WI38 (cell line): ENCODE results near the gene SSH3.

Experiments
- H3K4me3 ChIP-seq: 2 replicates; pipeline ENCODE4 v1.5.1; 2011; ENCODE audit warnings: low read depth, mild to moderate bottlenecking, control low read depth, low read length
- TF ChIP-seq, protein P1 (sequence below): IDR thresholded peaks from 2 replicates; pipeline ENCODE4 v1.5.1; 2012; ENCODE audit warnings: low read depth, mild to moderate bottlenecking, control low read depth, low read length

SSH3 gene

DNA sequence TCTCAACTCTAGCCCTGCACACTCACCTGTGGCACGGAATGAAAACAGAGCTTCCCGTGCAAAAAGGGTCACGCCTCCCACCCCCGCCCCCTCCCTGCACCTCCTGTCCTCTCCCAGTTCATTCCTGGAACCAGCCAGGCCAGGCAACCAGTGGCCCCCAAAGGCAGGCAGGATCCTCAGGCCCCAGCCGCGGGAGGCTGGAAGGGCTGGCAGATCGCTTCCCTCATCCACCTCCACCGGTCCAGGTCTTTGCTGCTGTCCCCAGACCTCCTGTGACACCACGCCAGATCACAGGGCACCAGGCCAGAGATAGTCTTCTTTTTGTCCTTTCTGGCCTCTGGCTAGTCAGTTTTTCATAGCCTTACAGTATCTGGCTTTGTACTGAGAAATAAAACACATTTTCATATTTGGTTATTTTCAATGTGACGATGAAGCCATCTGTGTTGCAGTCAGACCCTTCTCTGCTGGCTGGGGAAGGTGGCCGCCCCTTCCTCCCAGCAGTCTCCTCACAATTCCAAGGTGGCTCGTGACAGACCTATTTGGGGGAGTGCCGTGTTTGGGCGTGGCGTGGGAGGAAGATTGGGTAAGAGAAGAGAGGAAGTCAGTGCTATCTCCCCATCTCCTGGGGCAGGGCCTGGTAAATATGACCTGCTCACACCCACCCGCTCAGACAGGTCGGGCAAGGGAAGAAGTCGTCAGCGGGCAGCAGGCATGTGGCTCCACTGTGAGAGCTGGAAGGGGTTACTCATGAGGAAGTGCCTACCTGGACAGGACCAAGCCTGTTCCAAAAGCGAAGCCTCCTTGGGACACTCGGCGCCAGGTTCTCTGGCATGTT, 9.1 kb downstream of the SSH3 start:
- TF ChIP-seq, protein P1, sequence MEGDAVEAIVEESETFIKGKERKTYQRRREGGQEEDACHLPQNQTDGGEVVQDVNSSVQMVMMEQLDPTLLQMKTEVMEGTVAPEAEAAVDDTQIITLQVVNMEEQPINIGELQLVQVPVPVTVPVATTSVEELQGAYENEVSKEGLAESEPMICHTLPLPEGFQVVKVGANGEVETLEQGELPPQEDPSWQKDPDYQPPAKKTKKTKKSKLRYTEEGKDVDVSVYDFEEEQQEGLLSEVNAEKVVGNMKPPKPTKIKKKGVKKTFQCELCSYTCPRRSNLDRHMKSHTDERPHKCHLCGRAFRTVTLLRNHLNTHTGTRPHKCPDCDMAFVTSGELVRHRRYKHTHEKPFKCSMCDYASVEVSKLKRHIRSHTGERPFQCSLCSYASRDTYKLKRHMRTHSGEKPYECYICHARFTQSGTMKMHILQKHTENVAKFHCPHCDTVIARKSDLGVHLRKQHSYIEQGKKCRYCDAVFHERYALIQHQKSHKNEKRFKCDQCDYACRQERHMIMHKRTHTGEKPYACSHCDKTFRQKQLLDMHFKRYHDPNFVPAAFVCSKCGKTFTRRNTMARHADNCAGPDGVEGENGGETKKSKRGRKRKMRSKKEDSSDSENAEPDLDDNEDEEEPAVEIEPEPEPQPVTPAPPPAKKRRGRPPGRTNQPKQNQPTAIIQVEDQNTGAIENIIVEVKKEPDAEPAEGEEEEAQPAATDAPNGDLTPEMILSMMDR: no peak

DNA sequence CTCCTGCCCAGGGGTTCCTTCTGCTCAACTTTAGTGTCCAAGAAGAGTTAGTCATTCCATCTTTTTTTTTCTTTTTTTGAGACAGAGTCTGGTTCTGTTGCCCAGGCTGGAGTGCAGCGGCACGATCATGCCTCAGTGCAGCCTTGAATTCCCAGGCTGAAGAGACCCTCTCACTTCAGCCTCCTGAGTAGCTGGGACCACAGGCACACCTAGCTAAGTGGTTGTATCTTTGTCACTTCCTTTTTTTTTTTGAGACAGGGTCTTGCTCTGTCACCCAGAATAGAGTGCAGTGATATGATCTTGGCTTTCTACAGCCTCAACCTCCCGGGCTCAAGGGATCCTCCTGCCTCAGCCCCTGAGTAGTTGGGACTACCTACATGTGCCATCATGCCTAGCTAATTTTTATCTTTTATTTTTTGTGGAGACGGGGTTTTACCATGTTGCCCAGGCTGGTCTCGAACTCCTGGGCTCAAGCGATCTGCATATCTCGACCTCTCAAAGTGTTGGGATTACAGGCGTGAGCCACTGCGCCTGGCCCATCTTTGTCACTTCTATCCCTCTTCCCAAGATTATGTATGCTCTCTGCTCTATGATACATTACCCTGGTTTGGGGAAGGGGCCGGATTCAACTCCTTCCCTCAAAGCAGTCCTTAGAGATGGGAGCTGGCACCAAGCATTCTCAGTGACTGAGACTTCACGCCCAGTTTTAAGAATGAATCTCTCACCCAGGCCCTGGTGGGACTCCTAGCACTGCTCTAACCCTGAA, 10.0 kb downstream of the SSH3 start:
- TF ChIP-seq, protein P1: no peak
- no peak overlapping the region for H3K4me3 ChIP-seq

More for the DNA sequence above, 9.1 kb downstream of the SSH3 start:
- H3K4me3 ChIP-seq: no peak overlapping the region

DNA sequence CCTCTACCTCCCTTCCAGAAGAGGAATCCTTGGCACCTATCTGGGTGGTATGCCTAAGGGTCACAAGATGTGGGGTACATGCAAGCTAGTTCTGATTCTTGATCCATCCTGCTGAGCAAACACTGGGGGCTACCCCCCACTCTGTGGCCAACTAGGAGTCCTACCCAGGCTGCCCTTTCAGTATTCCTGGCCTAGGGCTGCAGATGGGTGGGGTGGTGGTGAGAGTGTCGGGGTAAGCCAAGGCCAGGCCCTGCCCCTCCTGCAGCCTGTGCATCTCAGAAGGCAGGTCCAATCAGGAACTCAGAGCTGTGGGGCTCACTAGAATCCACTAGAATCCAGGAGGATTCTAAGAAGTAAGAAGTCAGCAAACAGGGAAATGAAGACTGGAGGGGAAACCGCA, 10.9 kb downstream of the SSH3 start:
- TF ChIP-seq, protein P1: no peak
- H3K4me3 ChIP-seq: no peak overlapping the region

DNA sequence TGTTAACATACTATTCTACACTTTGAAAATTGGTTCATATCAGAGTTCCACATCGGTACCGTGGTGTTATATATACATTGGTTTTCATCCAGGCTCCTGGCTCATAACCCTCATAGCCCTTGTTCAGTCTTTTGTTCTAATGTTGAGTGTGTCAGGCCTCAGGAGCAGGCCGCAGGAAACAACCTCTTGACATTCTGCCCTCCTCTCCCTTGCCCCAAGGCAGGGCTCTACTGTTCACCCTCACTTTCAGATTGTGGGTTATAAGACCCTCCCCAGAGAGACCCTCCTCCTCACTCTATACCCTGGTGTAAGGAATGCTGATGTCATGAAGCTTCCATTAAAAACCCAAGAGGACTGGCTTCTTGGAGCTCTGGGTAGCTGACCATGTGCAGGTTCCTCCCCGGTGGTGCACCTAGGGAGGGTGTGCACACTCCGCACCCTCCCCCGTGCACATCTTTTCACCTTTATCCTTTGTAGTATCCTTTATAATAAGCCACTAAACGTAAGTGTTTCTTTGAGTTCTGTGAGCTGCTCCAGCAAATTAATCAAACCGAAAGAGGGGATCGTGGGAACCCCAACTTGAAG, 12.1 kb downstream of the SSH3 start:
- TF ChIP-seq, protein P1: no peak
- H3K4me3 ChIP-seq: no peak overlapping the region

DNA sequence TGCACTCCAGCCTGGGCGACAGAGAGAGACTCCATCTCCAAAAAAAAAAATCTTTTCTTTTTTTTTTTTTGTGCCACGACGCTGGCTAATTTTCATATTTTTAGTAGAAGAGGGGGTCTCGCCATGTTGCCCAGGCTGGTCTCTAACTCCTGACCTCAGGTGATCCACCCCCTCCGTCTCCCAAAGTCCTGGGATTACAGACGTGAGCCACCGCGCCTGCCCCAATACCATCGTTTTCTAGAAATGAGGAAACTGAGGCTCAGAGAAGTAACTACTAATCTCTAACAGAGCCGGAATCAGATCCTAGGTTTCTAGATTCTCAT, 13.5 kb downstream of the SSH3 start:
- TF ChIP-seq, protein P1: no peak
- peak overlapping the region; percentile 77 for H3K4me3 ChIP-seq

DNA sequence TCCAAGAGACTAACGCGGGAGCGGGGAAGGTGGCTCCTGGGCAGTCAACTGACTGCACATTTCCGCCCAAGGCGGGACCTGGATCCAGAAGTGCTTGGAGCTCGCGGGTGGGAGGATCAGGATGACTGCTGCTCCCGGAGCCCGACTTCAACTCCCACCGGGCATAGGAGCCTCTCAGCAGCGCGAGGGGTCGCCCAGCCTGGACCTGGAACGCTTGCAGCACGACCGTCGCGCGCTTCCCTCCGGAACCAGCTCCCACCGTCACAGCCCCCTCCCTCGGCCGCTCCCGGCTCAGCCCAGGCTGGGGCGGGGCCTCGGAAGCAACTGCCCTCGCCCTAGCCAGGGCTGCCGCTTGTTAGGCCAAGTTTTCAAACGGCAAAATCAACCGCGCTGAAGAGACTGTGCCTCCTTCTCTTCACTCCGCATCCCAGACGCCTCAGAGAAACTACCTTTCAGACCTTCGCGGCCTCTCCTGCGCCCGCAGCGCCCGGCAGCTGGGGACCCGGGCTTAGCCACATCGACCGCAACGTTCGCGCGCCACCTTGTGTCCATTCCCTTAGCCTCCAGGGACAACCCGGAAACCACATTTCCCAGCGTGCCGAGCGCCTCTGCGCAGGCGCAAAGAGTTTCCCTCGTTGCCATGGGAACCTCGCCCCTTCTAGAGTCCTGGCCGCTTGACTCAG, 14.0 kb downstream of the SSH3 start:
- TF ChIP-seq, protein P1: peak; percentile 84
- H3K4me3 ChIP-seq: peak overlapping the region; percentile 77
